Activated CD4-positive, alpha-beta T cell treated with anti-CD3 and anti-CD28 coated beads for 36 hours (primary cell): ENCODE results near the gene TRIP12. TPM values are rescaled to one million over a fixed set of nuclear protein-coding genes. Genes with fewer than 3 reads are reported as not detected.
"Not testable (repeated sequence)": the region's sequence is repeated elsewhere in the genome, so short reads cannot be mapped to it uniquely, and the experiment has no call there.

Experiments
- ATAC-seq: fragments of 200-7000 bp; cut with Tn5 transposase; one replicate; pipeline ENCODE4 v1.10.0; 2021; ENCODE audit warnings: mild to moderate bottlenecking, moderate library complexity
- CTCF ChIA-PET: fragments of 350-600 bp; sonication (Branson Sonifier 250); formaldehyde crosslinking; loops from one replicate; lab custom pipeline; 2021; ENCODE audit warnings: antibody characterized with exemption; lab: Charles Lee
- POLR2A ChIA-PET: fragments of 350-600 bp; sonication (Branson Sonifier 250); formaldehyde crosslinking; loops from one replicate; lab custom pipeline; 2021; ENCODE audit warnings: antibody characterized with exemption, inconsistent platforms; lab: Charles Lee
- DNase-seq: peaks from one replicate; pipeline ENCODE4 v3.0.0-alpha.2; 2020
- H3K27ac Mint-ChIP-seq: one replicate; pipeline ENCODE4 v1.8.0; 2021; ENCODE audit warnings: mixed read lengths
- H3K27me3 Mint-ChIP-seq: one replicate; pipeline ENCODE4 v1.8.0; 2021; ENCODE audit warnings: mixed read lengths
- H3K36me3 Mint-ChIP-seq: one replicate; pipeline ENCODE4 v1.8.0; 2021; ENCODE audit warnings: low read depth, mixed read lengths
- H3K4me1 Mint-ChIP-seq: one replicate; pipeline ENCODE4 v1.8.0; 2021; ENCODE audit warnings: mixed read lengths
- H3K4me3 Mint-ChIP-seq: one replicate; pipeline ENCODE4 v1.8.0; 2021; ENCODE audit warnings: mild to moderate bottlenecking, moderate library complexity, mixed read lengths
- H3K9me3 Mint-ChIP-seq: one replicate; pipeline ENCODE4 v1.8.0; 2021; ENCODE audit warnings: low read depth, mixed read lengths
- intact Hi-C, 2 experiments: fragments of 100-400 bp; cut with DNase I in 1 of 2; cut with micrococcal nuclease in 1 of 2; formaldehyde crosslinking; loops; one replicate each; pipeline versions ENCODE4 v1.14.2 to v1.15.1; 2022 to 2024; cut with DNase I, micrococcal nuclease
- total RNA-seq, 2 experiments: library from RNA; stranded (reverse); gene quantifications; one replicate each; pipeline ENCODE4 v1.2.3, GENCODE V29; 2021

TRIP12 gene
- total RNA-seq, 2 experiments from 2014 or later, result 231 to 382 TPM

DNA sequence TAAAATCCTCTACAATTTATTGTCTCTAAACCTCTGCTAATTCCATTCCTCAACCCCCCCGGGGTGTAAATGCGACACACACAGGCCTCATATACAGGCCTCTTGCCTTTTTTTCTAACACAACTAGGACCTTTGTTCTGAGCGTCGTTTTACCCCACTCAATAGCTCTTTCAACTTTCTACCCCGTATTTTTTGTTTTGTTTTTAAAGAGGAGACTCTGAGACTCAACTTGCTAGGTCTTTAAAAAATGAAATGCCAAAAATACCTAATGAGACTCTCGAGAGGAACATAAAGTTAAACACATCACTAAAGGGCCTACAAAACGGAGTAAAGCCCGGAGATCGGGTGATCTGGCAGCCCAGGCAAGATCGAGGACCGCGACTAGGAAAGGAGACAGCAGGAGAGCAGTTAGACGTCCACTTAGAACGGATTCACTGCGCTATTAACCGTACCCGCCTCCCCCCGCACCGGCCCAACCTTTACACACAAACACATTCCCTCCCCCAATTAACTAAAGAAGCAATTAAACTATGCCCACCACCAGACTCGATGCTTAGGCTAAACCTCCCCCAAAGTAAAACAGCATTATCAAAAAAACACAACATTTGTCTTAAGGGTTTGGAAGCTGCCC, 1.7 kb downstream of the TRIP12 start:
- intact Hi-C loops, result loop anchor here in 1 of 2 experiments (1.0 to 5.0 kb wide), 4 partner anchors 119 to 692 kb away; partner anchors contain the start of genes SLC16A14 and SP140
- no peaks in the 10 kb centered on the region for H3K9me3 Mint-ChIP-seq
- H3K27me3 Mint-ChIP-seq, result no peaks in the 10 kb centered on the region
- CTCF ChIA-PET, result interaction anchor here (0.7 to 1.3 kb wide), 4 partner anchors 9 to 119 kb away, joined by 3 to 6 read pairs (median 4); no protein-coding TSS in a partner anchor
- peak overlapping the region; percentile 100 for H3K4me3 Mint-ChIP-seq
- H3K36me3 Mint-ChIP-seq, result peaks cover 36% of the 10 kb centered on the region
- DNase-seq, result peak; percentile 58
- H3K4me1 Mint-ChIP-seq, result peaks cover 42% of the 10 kb centered on the region
- no peak for ATAC-seq
- POLR2A ChIA-PET, result interaction anchor here (1.0 kb wide), 2 partner anchors 19 to 407 kb away, joined by 3 read pairs; partner anchors contain the start of gene SP140L
- H3K27ac Mint-ChIP-seq, result peak overlapping the region; percentile 99

DNA sequence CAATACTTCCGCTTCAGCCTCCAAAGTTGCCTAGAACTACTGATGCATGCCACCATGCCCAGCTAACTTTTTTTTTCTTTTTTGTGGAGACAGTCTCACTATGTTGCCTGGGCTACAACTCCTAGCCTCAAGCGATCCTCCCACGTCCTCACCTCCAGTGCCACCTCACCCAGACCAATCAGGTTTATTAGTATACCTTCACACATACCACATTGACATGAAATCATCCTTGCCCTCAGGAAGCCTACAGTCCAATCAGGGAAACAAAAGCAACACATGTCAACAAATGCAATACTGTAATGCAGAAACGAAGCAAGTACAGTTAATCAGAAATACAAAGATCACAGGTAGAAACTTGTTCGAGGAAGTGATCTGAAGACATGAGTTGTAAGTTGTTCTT, 4.0 kb downstream of the TRIP12 start:
- peaks cover 41% of the 10 kb centered on the region for H3K36me3 Mint-ChIP-seq
- ATAC-seq, result no peak
- POLR2A ChIA-PET, result no interaction called here
- peak overlapping the region; percentile 23 for H3K27ac Mint-ChIP-seq
- CTCF ChIA-PET, result no interaction called here
- peaks cover 50% of the 10 kb centered on the region for H3K4me1 Mint-ChIP-seq
- intact Hi-C loops, result no loop called here
- no peaks in the 10 kb centered on the region for H3K9me3 Mint-ChIP-seq
- H3K4me3 Mint-ChIP-seq, result no peak overlapping the region
- H3K27me3 Mint-ChIP-seq, result no peaks in the 10 kb centered on the region
- DNase-seq, result no peak

DNA sequence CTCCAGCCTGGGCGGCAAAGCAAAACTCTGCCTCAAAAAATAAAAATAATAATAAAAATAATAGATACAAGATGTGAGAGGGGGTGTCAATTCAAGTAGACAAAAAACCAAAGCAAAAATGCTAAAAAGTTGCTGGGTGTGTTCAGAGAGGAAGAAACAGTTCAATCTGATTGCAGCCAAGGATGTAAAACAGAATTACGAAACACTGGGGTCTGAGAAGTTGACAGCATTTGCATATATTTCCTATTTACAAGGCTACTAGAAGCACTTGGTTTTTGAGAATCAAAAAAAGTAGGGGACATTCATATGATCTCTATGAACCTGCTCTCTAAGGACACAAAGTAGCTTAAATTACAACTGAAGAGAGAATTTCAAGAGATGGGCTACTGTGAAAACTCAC, 7.6 kb downstream of the TRIP12 start:
- H3K9me3 Mint-ChIP-seq, result no peaks in the 10 kb centered on the region
- H3K36me3 Mint-ChIP-seq, result peaks cover 29% of the 10 kb centered on the region
- ChIA-PET POLR2A (no interaction called here), CTCF (no interaction called here)
- no peak overlapping the region for H3K27ac Mint-ChIP-seq
- peaks cover 72% of the 10 kb centered on the region for H3K4me1 Mint-ChIP-seq
- no peak for ATAC-seq
- no peak overlapping the region for H3K4me3 Mint-ChIP-seq
- DNase-seq, result no peak
- no peaks in the 10 kb centered on the region for H3K27me3 Mint-ChIP-seq
- intact Hi-C loops, result loop anchor here in 1 of 2 experiments (5.0 kb wide), 1 partner anchor 132 kb away; no protein-coding TSS in a partner anchor

DNA sequence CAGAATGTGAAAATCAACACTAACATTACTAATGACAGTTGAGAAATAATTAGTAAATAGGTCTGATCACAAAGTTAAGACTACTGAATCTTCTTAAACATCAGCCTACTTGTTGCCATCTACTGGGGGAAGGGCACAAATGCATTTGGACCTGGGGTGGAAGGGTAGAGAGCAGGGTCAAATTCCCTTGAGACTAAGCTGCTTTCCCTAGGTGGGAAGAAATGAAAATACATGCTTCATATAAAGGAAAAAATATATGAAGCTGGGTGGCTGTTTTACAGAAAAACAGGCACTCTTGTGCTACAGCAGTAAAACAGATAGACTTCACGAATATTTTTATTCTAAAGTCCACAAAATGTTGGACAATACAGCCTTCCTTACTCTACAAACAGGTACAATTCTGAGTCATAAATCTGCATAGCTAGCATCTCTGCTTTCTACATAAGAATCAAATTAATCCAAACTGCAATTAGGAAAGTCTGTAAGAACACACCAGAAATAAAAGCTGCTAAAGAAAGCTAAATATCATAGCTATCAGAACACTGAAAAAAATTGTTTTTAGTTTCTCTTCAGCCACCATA, 10.9 kb downstream of the TRIP12 start:
- H3K27me3 Mint-ChIP-seq, result no peaks in the 10 kb centered on the region
- H3K9me3 Mint-ChIP-seq, result no peaks in the 10 kb centered on the region
- POLR2A ChIA-PET, result no interaction called here
- peaks cover 52% of the 10 kb centered on the region for H3K4me1 Mint-ChIP-seq
- DNase-seq, result peak; percentile 38
- CTCF ChIA-PET, result interaction anchor here (0.7 to 2.6 kb wide), 11 partner anchors 9 to 699 kb away, joined by 3 to 23 read pairs (median 5); partner anchors contain the start of genes FBXO36 and TRIP12
- H3K36me3 Mint-ChIP-seq, result peaks cover 12% of the 10 kb centered on the region
- ATAC-seq, result peak; percentile 75
- intact Hi-C loops, result loop anchor here (1.0 to 5.0 kb wide), 6 partner anchors 10 to 129 kb away; partner anchors contain the start of genes FBXO36 (in 1 of the 2) and TRIP12 (in 1 of the 2)
- H3K4me3 Mint-ChIP-seq, result no peak overlapping the region
- peak overlapping the region; percentile 2 for H3K27ac Mint-ChIP-seq

DNA sequence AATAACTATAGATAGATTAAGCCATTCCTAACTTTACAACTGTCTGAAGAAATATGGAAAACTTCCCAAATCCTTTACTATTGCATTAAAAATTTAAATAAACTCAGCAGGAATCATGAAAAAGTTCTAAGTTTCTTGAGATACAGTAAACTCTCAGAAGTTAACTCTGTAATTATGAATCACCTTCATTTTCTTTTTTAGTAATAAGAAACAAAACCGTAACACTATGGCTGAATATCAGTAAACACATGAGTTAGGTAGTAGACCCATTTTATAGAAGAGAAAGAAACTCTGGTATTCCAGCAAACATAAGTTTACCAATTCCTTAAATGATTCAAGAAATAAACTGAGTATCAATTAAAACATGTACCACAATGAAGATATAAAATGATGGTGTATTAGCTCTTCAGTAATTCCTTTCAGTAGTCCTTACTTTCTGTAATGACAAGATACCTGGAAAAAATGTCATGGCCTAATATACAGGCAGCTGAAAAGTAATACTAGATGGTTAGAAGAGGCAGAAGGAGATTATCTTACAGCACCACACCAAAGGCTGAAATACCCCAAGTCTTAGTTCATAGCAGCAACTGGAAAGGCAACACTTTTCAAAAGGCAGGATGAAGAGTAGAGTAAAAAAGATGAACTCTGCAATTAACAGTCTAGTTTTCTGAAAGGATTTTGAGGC, 11.5 kb downstream of the TRIP12 start:
- Mint-ChIP-seq H3K9me3 (no peaks in the 10 kb centered on the region), H3K4me1 (peaks cover 56% of the 10 kb centered on the region), H3K27ac (peak overlapping the region; percentile 2), H3K4me3 (no peak overlapping the region), H3K27me3 (no peaks in the 10 kb centered on the region), H3K36me3 (peaks cover 16% of the 10 kb centered on the region)
- ATAC-seq (peak; percentile 75), DNase-seq (no peak)
- intact Hi-C loops, result loop anchor here (1.0 to 5.0 kb wide), 6 partner anchors 11 to 128 kb away; partner anchors contain the start of genes FBXO36 (in 1 of the 2) and TRIP12 (in 1 of the 2)
- ChIA-PET POLR2A (no interaction called here), CTCF (interaction anchor here (0.5 to 2.6 kb wide), 11 partner anchors 11 to 700 kb away, joined by 3 to 23 read pairs (median 6); partner anchors contain the start of genes FBXO36 and TRIP12)

DNA sequence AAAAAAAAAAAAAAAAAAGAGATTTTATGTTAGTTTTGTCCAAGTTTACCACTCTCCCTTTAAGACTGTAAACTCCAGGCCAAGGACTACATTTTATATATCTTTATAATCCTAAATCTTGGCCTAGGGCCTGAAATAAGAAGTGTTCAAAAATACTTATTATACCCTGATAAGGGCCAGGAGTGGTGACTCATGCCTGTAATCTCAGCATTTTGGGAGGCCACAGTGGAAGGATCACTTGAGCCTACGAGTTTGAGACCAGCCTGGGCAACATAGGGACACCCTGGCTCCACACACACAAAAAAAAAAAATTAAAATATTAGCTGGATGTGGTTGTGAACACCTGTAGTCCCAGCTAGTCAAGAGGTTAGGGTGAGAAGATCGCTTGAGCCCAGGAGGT, 12.7 kb downstream of the TRIP12 start:
- intact Hi-C loops, result no loop called here
- ATAC-seq (no peak), DNase-seq (no peak)
- ChIA-PET POLR2A (no interaction called here), CTCF (interaction anchor here (1.0 kb wide), 1 partner anchor 9 kb away, joined by 3 read pairs; no protein-coding TSS in a partner anchor)
- Mint-ChIP-seq H3K27ac (no peak overlapping the region), H3K27me3 (no peaks in the 10 kb centered on the region), H3K4me1 (peaks cover 56% of the 10 kb centered on the region), H3K9me3 (no peaks in the 10 kb centered on the region), H3K4me3 (no peak overlapping the region), H3K36me3 (peaks cover 22% of the 10 kb centered on the region)

DNA sequence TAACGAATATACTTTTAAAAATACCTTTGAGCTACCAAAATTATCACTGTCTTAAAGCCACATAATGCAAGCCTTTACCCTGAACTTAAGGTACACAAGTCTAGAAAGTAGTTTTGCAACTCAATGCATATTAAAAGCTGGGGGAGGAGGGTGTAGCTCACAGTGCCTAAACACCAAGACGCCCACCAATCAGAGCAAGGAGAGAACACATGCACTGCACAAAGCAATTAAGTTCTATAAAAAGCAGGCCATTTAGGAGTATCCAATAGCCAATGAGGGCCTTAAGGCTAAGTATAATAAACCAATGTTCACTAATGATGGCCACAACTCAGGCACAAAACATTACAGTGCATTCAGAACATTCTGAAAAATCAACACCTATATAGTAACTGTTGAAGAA, 16.2 kb downstream of the TRIP12 start:
- Mint-ChIP-seq H3K9me3 (no peaks in the 10 kb centered on the region), H3K36me3 (peaks cover 33% of the 10 kb centered on the region), H3K4me1 (peaks cover 47% of the 10 kb centered on the region), H3K27me3 (no peaks in the 10 kb centered on the region), H3K4me3 (no peak overlapping the region), H3K27ac (no peak overlapping the region)
- ChIA-PET POLR2A (interaction anchor here (0.7 to 0.9 kb wide), 2 partner anchors 20 to 29 kb away, joined by 3 to 4 read pairs; no protein-coding TSS in a partner anchor), CTCF (no interaction called here)
- no peak for ATAC-seq
- intact Hi-C loops, result no loop called here
- DNase-seq, result no peak

DNA sequence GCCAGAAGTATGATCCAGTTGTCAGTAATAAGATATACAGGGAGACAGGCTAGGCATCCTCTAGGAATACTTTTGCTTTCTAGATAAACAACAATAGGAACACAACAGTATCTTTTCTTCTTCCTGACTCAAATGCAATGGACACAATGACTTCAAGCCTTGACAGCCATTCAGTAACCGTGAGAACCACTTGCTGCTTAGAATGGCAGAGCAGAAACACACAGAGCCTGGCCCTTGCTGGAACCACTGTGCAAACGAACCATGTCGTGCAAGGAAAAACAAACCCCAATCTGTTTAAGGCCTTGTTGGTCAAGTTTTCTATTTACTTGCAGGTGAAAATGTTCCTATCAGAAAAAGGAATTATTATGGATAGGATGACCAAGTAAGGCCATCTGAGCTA, 18.8 kb downstream of the TRIP12 start:
- H3K4me3 Mint-ChIP-seq, result no peak overlapping the region
- no peaks in the 10 kb centered on the region for H3K9me3 Mint-ChIP-seq
- POLR2A ChIA-PET, result no interaction called here
- H3K27ac Mint-ChIP-seq, result no peak overlapping the region
- intact Hi-C loops, result no loop called here
- ATAC-seq (no peak), DNase-seq (no peak)
- H3K36me3 Mint-ChIP-seq, result peaks cover 40% of the 10 kb centered on the region
- CTCF ChIA-PET, result no interaction called here
- H3K27me3 Mint-ChIP-seq, result no peaks in the 10 kb centered on the region
- peaks cover 59% of the 10 kb centered on the region for H3K4me1 Mint-ChIP-seq

DNA sequence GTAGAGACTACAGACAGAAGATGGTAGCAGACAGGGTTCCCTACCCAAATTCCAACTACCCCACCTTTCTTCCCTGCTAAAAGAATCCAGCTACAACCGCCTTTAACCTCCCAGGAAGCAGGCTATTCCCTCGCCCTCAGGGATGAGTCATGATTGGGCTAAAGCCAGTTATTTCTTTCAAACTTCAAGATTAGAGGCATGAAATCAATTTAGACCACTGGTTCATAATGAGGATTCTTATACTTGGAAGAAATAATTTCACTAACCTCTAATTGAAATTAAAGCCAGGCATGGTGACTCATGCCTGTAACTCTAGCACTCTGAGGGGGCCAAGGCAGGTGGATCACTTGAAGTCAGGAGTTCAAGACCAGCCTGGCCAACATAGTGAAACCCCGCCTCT, 20.0 kb downstream of the TRIP12 start:
- H3K27me3 Mint-ChIP-seq, result no peaks in the 10 kb centered on the region
- ATAC-seq, result no peak
- H3K36me3 Mint-ChIP-seq, result peaks cover 34% of the 10 kb centered on the region
- DNase-seq, result no peak
- intact Hi-C loops, result no loop called here
- no peak overlapping the region for H3K4me3 Mint-ChIP-seq
- CTCF ChIA-PET, result interaction anchor here (1.2 kb wide), 1 partner anchor 11 kb away, joined by 3 read pairs; no protein-coding TSS in a partner anchor
- H3K9me3 Mint-ChIP-seq, result no peaks in the 10 kb centered on the region
- POLR2A ChIA-PET, result no interaction called here
- H3K4me1 Mint-ChIP-seq, result peaks cover 64% of the 10 kb centered on the region
- no peak overlapping the region for H3K27ac Mint-ChIP-seq

DNA sequence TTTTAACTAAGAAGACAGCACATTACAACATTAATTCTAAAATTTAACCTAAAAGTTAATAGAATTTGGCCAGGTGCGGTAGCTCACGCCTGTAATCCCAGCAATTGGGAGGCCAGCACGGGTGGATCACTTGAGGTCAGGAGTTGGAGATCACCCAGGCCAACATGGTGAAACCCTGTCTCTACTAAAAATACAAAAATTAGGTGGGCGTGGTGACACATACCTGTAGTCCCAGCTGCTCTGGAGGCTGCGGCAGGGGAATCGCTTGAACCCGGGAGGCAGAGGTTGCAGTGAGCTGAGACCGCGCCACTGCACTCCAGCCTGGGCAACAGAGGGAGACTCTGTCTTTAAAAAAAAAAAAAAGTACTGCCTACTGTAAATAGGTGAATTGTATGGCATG, 21.3 kb downstream of the TRIP12 start:
- intact Hi-C loops, H3K9me3 Mint-ChIP-seq, H3K4me3 Mint-ChIP-seq, H3K27ac Mint-ChIP-seq, H3K27me3 Mint-ChIP-seq: not testable (repeated sequence)
- ATAC-seq (peak; percentile 38), DNase-seq (peak; percentile 32)
- ChIA-PET POLR2A (interaction anchor here (1.2 kb wide), 1 partner anchor 20 kb away, joined by 3 read pairs; no protein-coding TSS in a partner anchor), CTCF (interaction anchor here (1.0 to 2.7 kb wide), 3 partner anchors 9 to 100 kb away, joined by 3 to 7 read pairs (median 5); no protein-coding TSS in a partner anchor)
- Mint-ChIP-seq H3K4me1 (peaks cover 63% of the 10 kb centered on the region), H3K36me3 (peaks cover 32% of the 10 kb centered on the region)

DNA sequence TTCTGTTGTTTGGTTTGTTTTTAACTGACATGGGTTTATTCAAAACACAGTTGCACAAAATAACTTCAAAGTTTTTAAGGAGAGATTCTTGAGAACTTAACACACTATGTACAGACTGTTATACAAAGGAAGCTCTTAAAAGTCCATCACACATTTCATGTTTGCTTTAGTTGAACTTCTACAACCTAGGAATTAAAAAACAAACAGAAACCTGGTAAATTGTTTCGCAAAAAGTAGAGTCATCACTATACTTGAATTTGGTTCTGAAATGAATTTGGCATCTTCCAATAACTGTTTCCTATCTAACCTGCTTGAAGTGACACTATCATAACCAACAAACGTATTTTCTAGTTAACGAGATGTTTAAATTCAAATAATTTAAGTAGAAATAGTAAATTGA, 21.8 kb downstream of the TRIP12 start:
- no peak for DNase-seq
- ChIA-PET CTCF (interaction anchor here (1.0 to 2.7 kb wide), 4 partner anchors 9 to 99 kb away, joined by 3 to 7 read pairs (median 4); no protein-coding TSS in a partner anchor), POLR2A (no interaction called here)
- H3K27me3 Mint-ChIP-seq, result no peaks in the 10 kb centered on the region
- intact Hi-C loops, result no loop called here
- no peak overlapping the region for H3K27ac Mint-ChIP-seq
- no peaks in the 10 kb centered on the region for H3K9me3 Mint-ChIP-seq
- peaks cover 58% of the 10 kb centered on the region for H3K4me1 Mint-ChIP-seq
- ATAC-seq, result peak; percentile 78
- peaks cover 28% of the 10 kb centered on the region for H3K36me3 Mint-ChIP-seq
- no peak overlapping the region for H3K4me3 Mint-ChIP-seq
